H1 (cell line): ENCODE results near the gene GNAS. TPM values are rescaled to one million over a fixed set of nuclear protein-coding genes. Genes with fewer than 3 reads are reported as not detected.
A peak's percentile ranks its signal among the peaks of the same experiment; 100 is the strongest.

Experiments used
- CTCF ChIA-PET: fragments of 300-600 bp; sonication (Branson Sonifier 250); formaldehyde crosslinking; loops from one replicate; lab custom pipeline; 2021; ENCODE audit not compliant: partially characterized antibody; lab: Charles Lee
- POLR2A ChIA-PET: fragments of 300-600 bp; sonication (Branson Sonifier 250); formaldehyde crosslinking; loops from one replicate; lab custom pipeline; 2021; ENCODE audit warnings: inconsistent platforms; ENCODE audit not compliant: partially characterized antibody; lab: Charles Lee
- DNase-seq, 2 experiments: peaks; one replicate each; pipeline versions ENCODE4 v3.0.0 to v3.0.0-alpha.2; 2010 to 2022; ENCODE audit warnings: low spot score in 2 of 2, low read depth in 1 of 2, mixed read lengths in 1 of 2
- FAIRE-seq: peaks from 2 replicates; lab custom pipeline; 2011; peaks lifted over from hg19 to GRCh38; lab: Jason Lieb, UNC
- H2AFZ ChIP-seq: 2 replicates; pipeline ENCODE4 v1.8.1; 2012; ENCODE audit warnings: low read length, inconsistent platforms
- H2AK5ac ChIP-seq: 2 replicates; pipeline ENCODE4 v1.6.1; 2013; ENCODE audit warnings: low read depth, low read length
- H2BK120ac ChIP-seq: replicated peaks from 2 replicates; pipeline ENCODE3; 2013; ENCODE audit warnings: low read depth, low read length, inconsistent platforms
- H2BK12ac ChIP-seq: 2 replicates; pipeline ENCODE4 v1.6.1; 2013; ENCODE audit warnings: low read depth, low read length
- H2BK15ac ChIP-seq: 2 replicates; pipeline ENCODE4 v1.6.1; 2013; ENCODE audit warnings: low read length
- H2BK20ac ChIP-seq: 2 replicates; pipeline ENCODE4 v1.6.1; 2013; ENCODE audit warnings: low read length
- H2BK5ac ChIP-seq: 2 replicates; pipeline ENCODE4 v1.6.1; 2013; ENCODE audit warnings: low read depth, low read length
- H3K14ac ChIP-seq: 2 replicates; pipeline ENCODE4 v1.6.1; 2013; ENCODE audit warnings: inconsistent platforms; ENCODE audit not compliant: insufficient read length
- H3K18ac ChIP-seq: 2 replicates; pipeline ENCODE4 v1.6.1; 2013; ENCODE audit warnings: low read length; ENCODE audit errors: extremely low read depth
- H3K23ac ChIP-seq: 2 replicates; pipeline ENCODE4 v1.6.1; 2013; ENCODE audit warnings: inconsistent platforms; ENCODE audit not compliant: insufficient read length
- H3K23me2 ChIP-seq: 2 replicates; pipeline ENCODE4 v1.6.1; 2013; ENCODE audit warnings: low read depth, low read length
- H3K27ac ChIP-seq: 2 replicates; pipeline ENCODE4 v1.6.1; 2011; ENCODE audit warnings: low read depth, low read length, inconsistent platforms
- H3K27me3 ChIP-seq, 4 experiments: replicated peaks in 1 of 4; 1 replicate in 1 of 4; 2 replicates in 3 of 4; pipeline versions ENCODE4 v1.6.1 to v1.8.1; 2011 to 2013; ENCODE audit warnings: low read length in 3 of 4, mild to moderate bottlenecking in 3 of 4, inconsistent platforms in 2 of 4, mixed read lengths in 2 of 4, moderate library complexity in 1 of 4; ENCODE audit not compliant: control insufficient read depth in 3 of 4, insufficient read depth in 3 of 4; ENCODE audit errors: extremely low read depth in 1 of 4
- H3K36me3 ChIP-seq, 4 experiments: 2 replicates each; pipeline versions ENCODE4 v1.6.1 to v1.8.1; 2011 to 2013; ENCODE audit warnings: mild to moderate bottlenecking in 4 of 4, low read length in 3 of 4, moderate library complexity in 2 of 4, control low read depth in 1 of 4, inconsistent platforms in 1 of 4; ENCODE audit not compliant: insufficient read depth in 4 of 4, control insufficient read depth in 2 of 4
- H3K4ac ChIP-seq: replicated peaks from 2 replicates; pipeline ENCODE3; 2013; ENCODE audit warnings: low read length, low read depth, mixed read lengths, inconsistent platforms; ENCODE audit not compliant: insufficient read length
- H3K4me1 ChIP-seq, 4 experiments: replicated peaks in 1 of 4; 1 replicate in 1 of 4; 2 replicates in 3 of 4; pipeline versions ENCODE4 v1.6.1 to v1.8.1; 2011 to 2013; ENCODE audit warnings: low read length in 3 of 4, inconsistent platforms in 2 of 4, mixed read lengths in 1 of 4; ENCODE audit not compliant: insufficient read depth in 4 of 4, control insufficient read depth in 3 of 4
- H3K4me2 ChIP-seq, 2 experiments: 2 replicates each; pipeline versions ENCODE4 v1.6.1 to v1.8.1; 2011 to 2013; ENCODE audit warnings: low read depth in 2 of 2, low read length in 2 of 2, control low read depth in 1 of 2, inconsistent platforms in 1 of 2, mild to moderate bottlenecking in 1 of 2; ENCODE audit not compliant: insufficient read depth in 1 of 2
- H3K4me3 ChIP-seq, 4 experiments: fragments of 200-600, 300-600 bp in 1 of 4; sonication (generic), shearing (Covaris generic), sonication (Bioruptor Twin) in 1 of 4; 2 replicates each; pipeline versions ENCODE4 v1.5.1 to v1.8.1; 2011 to 2016; ENCODE audit warnings: low read length in 4 of 4, low read depth in 3 of 4, control low read depth in 2 of 4, inconsistent platforms in 2 of 4, mild to moderate bottlenecking in 2 of 4, mixed read lengths in 1 of 4, moderate library complexity in 1 of 4; ENCODE audit not compliant: insufficient read depth in 2 of 4; ENCODE audit errors: extremely low read depth in 1 of 4
- H3K56ac ChIP-seq: replicated peaks from 2 replicates; pipeline ENCODE3; 2013; ENCODE audit warnings: low read depth, mild to moderate bottlenecking, mixed read lengths, low read length, inconsistent platforms; ENCODE audit not compliant: insufficient read length
- H3K79me1 ChIP-seq: 2 replicates; pipeline ENCODE4 v1.6.1; 2013; ENCODE audit warnings: low read depth, low read length, control low read depth
- H3K79me2 ChIP-seq, 2 experiments: 2 replicates each; pipeline versions ENCODE4 v1.6.1 to v1.8.1; 2012 to 2013; ENCODE audit warnings: low read length in 2 of 2, mild to moderate bottlenecking in 2 of 2, inconsistent platforms in 1 of 2; ENCODE audit not compliant: insufficient read depth in 2 of 2, control insufficient read depth in 1 of 2
- H3K9ac ChIP-seq, 4 experiments: replicated peaks in 1 of 4; 1 replicate in 1 of 4; 2 replicates in 3 of 4; pipeline versions ENCODE4 v1.6.1 to v1.8.1; 2011 to 2013; ENCODE audit warnings: low read depth in 3 of 4, low read length in 3 of 4, control low read depth in 2 of 4, mild to moderate bottlenecking in 2 of 4, moderate library complexity in 2 of 4, inconsistent platforms in 1 of 4; ENCODE audit errors: extremely low read depth in 1 of 4
- H3K9me3 ChIP-seq, 2 experiments: 2 replicates each; pipeline versions ENCODE4 v1.6.1 to v1.8.1; 2012 to 2013; ENCODE audit warnings: mild to moderate bottlenecking in 2 of 2, moderate library complexity in 2 of 2, control low read depth in 1 of 2, inconsistent platforms in 1 of 2, low read depth in 1 of 2, low read length in 1 of 2, mixed read lengths in 1 of 2; ENCODE audit not compliant: insufficient read depth in 2 of 2
- H4K20me1 ChIP-seq, 2 experiments: replicated peaks in 1 of 2; 2 replicates each; pipeline versions ENCODE3 to v1.8.1; 2011 to 2013; ENCODE audit warnings: inconsistent platforms in 2 of 2, low read length in 2 of 2, mild to moderate bottlenecking in 1 of 2; ENCODE audit not compliant: insufficient read depth in 2 of 2, control insufficient read depth in 1 of 2
- H4K5ac ChIP-seq: 2 replicates; pipeline ENCODE4 v1.6.1; 2013; ENCODE audit warnings: low read length, low read depth, mixed read lengths, inconsistent platforms; ENCODE audit not compliant: insufficient read length
- H4K8ac ChIP-seq: 2 replicates; pipeline ENCODE4 v1.8.0; 2013; ENCODE audit warnings: mild to moderate bottlenecking, moderate library complexity, low read length, inconsistent platforms; ENCODE audit not compliant: insufficient read depth; ENCODE audit errors: extremely low read depth
- H4K91ac ChIP-seq: replicated peaks from 2 replicates; pipeline ENCODE3; 2013; ENCODE audit warnings: low read length, mixed read lengths, inconsistent platforms; ENCODE audit not compliant: insufficient read length
- POLR2A ChIP-seq, 2 experiments: IDR thresholded peaks; 1 replicate in 1 of 2; 2 replicates in 1 of 2; pipeline ENCODE4 v1.6.1; 2011; ENCODE audit warnings: low read depth in 2 of 2, low read length in 2 of 2, mild to moderate bottlenecking in 2 of 2; ENCODE audit errors: control extremely low read depth in 1 of 2
- SAP30 ChIP-seq: fragments of 300-600 bp; sonication (generic); IDR thresholded peaks from 2 replicates; pipeline ENCODE4 v1.7.1; 2012; ENCODE audit warnings: low read length, moderate library complexity, mild to moderate bottlenecking, inconsistent platforms; ENCODE audit not compliant: insufficient read depth, insufficient replicate concordance
- WGBS, 2 experiments: shearing (Covaris generic) in 1 of 2; methylation state at CpG; one replicate each; pipeline versions ENCODE4 v1.1.6 to v1.1.7; 2013 to 2015; ENCODE audit warnings: low lambda C conversion rate in 2 of 2, mixed read lengths in 2 of 2, inconsistent platforms in 1 of 2, low coverage in 1 of 2, missing lambda C conversion rate in 1 of 2; ENCODE audit not compliant: insufficient replicate concordance in 2 of 2, insufficient coverage in 1 of 2, insufficient read length in 1 of 2; ENCODE audit errors: extremely low coverage in 1 of 2, missing lambda C conversion rate in 1 of 2; 5-methylcytosine and 5-hydroxymethylcytosine counted together
- polyA plus RNA-seq, 7 experiments: library from polyadenylated mRNA; depleted of rRNA in 3 of 7; stranded (reverse) in 5 of 7; unstranded in 2 of 7; fragments of >200 nt in 5 of 7; fragments of 200-250 nt in 2 of 7; gene quantifications; 1 replicate in 5 of 7; 2 replicates in 1 of 7; 4 replicates in 1 of 7; pipeline versions ENCODE4 v1.2.1 to v1.2.3, GENCODE V29; 2011 to 2013; ENCODE audit warnings: missing spikeins in 2 of 7, mixed read lengths in 2 of 7
- total RNA-seq: library from RNA; stranded (reverse); fragmentation: NEBNext Ultra II Directional; extraction: Animal tissue kit (Norgen Biotek cat#: 25700); gene quantifications from 2 replicates; pipeline ENCODE4 v1.2.1, GENCODE V29; 2021

GNAS gene
- total and polyA plus RNA-seq, 2 of the 8 experiments (the other 6 are each of a cell fraction or from before 2014, with no cell fraction given): 989 to 1,613 TPM

DNA sequence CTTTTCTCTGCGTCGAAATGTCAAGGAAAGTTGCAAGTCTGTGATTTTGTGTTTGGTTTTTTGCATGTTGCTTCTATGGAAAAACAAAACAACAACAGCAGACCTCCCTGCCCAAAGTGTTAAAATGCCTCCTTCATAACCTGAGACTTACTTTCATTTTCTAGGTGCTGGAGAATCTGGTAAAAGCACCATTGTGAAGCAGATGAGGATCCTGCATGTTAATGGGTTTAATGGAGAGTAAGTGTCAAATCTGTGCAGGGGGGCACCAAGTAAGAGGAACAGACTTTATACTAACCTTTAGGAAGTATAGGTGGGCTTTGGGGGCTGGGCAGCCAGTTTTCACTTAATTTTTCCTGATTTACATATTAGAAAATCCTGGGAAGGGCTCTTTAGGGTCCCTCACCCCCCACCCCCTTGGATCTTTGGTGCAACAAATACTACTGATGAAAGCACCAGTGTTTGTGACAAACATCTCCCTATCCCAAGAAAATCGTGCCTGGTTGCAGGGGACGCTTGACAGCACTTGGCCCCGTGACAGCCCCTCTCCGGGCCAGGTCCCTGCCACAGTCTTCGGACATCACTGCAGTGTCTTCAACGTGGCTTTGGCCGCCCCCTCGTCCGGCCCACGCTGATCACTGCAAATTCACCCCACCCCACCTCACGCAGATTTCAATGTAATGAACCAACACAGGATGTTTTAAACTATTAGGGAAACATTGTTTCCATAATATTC lies 43.1 kb downstream of the GNAS start:
- DNase-seq: no peak
- Histone ChIP-seq H3K27ac (no peak overlapping the region), H3K4me3 (peak overlapping the region in 3 of 4 experiments; percentile 2 to 98 (median 6); a peak in 4 of 8 replicates)

More for the DNA sequence above, 43.1 kb downstream of the GNAS start:
- no peak overlapping the region for H3K56ac ChIP-seq
- no peak overlapping the region for H4K91ac ChIP-seq
- POLR2A ChIA-PET: interaction anchor here (1.0 kb wide), 1 partner anchor 8 kb away, joined by 3 read pairs; no protein-coding TSS in a partner anchor
- no peak overlapping the region for H2BK15ac ChIP-seq
- no peak overlapping the region for H2AK5ac ChIP-seq
- H3K4me2 ChIP-seq: peak overlapping the region; percentile 62 to 72
- H3K27me3 ChIP-seq: no peaks in the 10 kb centered on the region
- peaks cover 11 to 36% (median 30%) of the 10 kb centered on the region in 4 experiments for H3K4me1 ChIP-seq
- H3K36me3 ChIP-seq: peaks cover 2 to 23% (median 4%) of the 10 kb centered on the region in 4 experiments; a peak in 4 of 8 replicates
- no peak overlapping the region for H3K4ac ChIP-seq
- H3K23ac ChIP-seq: no peak overlapping the region
- CTCF ChIA-PET: no interaction called here
- H2BK120ac ChIP-seq: no peak overlapping the region
- no peak overlapping the region for H2AFZ ChIP-seq
- no peak overlapping the region for H3K14ac ChIP-seq
- H2BK5ac ChIP-seq: no peak overlapping the region
- no peak for FAIRE-seq
- H3K23me2 ChIP-seq: peaks cover 1% of the 10 kb centered on the region
- H3K79me2 ChIP-seq: peaks cover 14 to 82% of the 10 kb centered on the region in 2 experiments; a peak in 3 of 4 replicates
- H3K18ac ChIP-seq: no peak overlapping the region
- H4K8ac ChIP-seq: no peak overlapping the region
- TF ChIP-seq POLR2A (IDR thresholded peaks at IDR 0.05; ENCODE audit: control extremely low read depth in 1 of 2, low read depth in 2 of 2, low read length in 2 of 2) (peak in 1 of 2 experiments; percentile 40; a peak in 1 of 3 replicates), SAP30 (no peak)
- H2BK12ac ChIP-seq: no peak overlapping the region
- peaks cover 5% of the 10 kb centered on the region; the same call in 1 of the 2 replicates for H3K79me1 ChIP-seq
- H4K5ac ChIP-seq: no peak overlapping the region
- no peak overlapping the region for H2BK20ac ChIP-seq
- H4K20me1 ChIP-seq: peaks cover 10 to 30% of the 10 kb centered on the region in 2 experiments
- H3K9ac ChIP-seq: peak overlapping the region in 1 of 4 experiments; percentile 9; a peak in 1 of 7 replicates
- 60% methylated on average over 13 of the region's 13 CpGs; no CpG with 5 or more reads in 1 of the 2 experiments for WGBS, 2 experiments
- H3K9me3 ChIP-seq: no peaks in the 10 kb centered on the region
